ENCODE measurements around the gene ETV3. TPM values are rescaled to one million over a fixed set of nuclear protein-coding genes. Genes with fewer than 3 reads are reported as not detected.

The ETV3 gene
- total RNA-seq, 1 donor from 2014 or later = 39.0 TPM

DNA sequence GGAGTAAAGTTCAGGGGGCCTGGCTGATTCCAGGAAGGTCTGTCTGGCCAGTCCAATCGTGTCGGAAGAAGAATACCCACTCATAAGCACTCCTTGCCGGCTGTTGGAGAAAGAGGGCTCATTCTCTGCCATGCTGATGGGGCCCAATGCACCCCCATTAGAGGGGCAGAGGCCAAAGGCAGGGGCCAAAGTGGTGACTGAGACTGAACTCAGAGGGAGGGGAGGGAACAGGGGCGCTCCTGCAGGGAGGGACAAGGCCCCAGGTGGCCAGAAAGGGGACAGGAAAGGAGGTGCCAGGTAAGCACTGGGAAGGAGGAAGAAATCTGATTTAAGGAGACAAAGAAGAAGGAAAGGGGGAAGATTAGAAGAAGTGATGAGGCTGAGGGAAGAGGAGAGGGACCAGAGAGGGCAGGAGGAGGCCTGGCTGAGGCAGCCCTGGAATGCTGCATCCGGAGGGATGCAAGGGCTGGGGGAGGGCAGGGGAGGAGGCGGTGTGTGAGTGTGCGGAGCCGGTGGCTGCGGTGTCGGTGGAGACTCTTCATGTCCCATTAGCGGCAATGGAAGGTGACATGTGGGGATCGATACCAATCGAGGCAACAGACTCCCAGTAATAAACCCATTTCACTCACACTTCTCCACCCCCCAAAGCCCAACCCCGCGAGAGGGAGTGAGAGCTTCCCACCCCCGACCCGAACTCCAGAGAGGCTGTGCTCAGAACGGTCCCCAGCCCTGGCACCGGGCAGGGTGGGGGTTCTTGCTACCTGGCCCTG is 26.6 kb downstream of the ETV3 start:
- Mint-ChIP-seq H3K9me3 (ENCODE audit: unreplicated experiment) (peaks cover 14% of the 10 kb centered on the region), H3K36me3 (ENCODE audit: unreplicated experiment) (no peaks in the 10 kb centered on the region), H3K27ac (ENCODE audit: unreplicated experiment) (peak overlapping the region; percentile 38), H3K4me3 (ENCODE audit: unreplicated experiment) (no peak overlapping the region), H3K27me3 (ENCODE audit: unreplicated experiment) (peaks cover 28% of the 10 kb centered on the region), H3K4me1 (ENCODE audit: low read depth, unreplicated experiment) (peaks cover 43% of the 10 kb centered on the region)
- TF ChIP-seq, protein P1, sequence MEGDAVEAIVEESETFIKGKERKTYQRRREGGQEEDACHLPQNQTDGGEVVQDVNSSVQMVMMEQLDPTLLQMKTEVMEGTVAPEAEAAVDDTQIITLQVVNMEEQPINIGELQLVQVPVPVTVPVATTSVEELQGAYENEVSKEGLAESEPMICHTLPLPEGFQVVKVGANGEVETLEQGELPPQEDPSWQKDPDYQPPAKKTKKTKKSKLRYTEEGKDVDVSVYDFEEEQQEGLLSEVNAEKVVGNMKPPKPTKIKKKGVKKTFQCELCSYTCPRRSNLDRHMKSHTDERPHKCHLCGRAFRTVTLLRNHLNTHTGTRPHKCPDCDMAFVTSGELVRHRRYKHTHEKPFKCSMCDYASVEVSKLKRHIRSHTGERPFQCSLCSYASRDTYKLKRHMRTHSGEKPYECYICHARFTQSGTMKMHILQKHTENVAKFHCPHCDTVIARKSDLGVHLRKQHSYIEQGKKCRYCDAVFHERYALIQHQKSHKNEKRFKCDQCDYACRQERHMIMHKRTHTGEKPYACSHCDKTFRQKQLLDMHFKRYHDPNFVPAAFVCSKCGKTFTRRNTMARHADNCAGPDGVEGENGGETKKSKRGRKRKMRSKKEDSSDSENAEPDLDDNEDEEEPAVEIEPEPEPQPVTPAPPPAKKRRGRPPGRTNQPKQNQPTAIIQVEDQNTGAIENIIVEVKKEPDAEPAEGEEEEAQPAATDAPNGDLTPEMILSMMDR (IDR thresholded peaks at IDR 0.05; ENCODE audit: partially characterized antibody, unreplicated experiment) = no peak
- no peak for DNase-seq

DNA sequence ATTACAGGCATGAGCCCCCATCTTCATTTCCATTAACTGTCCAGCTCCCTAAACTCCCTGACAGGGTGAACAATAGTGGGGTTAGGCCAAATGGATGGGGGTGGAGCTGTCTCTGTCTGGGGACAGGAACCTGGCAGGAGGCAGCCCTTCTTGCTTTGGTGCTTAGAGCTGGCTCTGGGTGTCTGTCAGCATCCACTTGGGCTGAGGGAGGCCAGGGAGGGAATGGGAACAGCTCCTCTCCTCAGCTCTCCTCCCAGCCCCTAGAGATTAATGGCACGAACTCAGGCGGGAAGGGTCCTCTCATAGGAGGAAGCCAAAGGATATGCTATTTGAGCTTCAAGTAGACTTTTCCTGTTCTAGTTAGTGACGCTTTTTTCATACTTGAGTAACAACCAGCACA is 27.5 kb downstream of the ETV3 start:
- Mint-ChIP-seq H3K4me3 (ENCODE audit: unreplicated experiment) (no peak overlapping the region), H3K9me3 (ENCODE audit: unreplicated experiment) (peaks cover 12% of the 10 kb centered on the region), H3K36me3 (ENCODE audit: unreplicated experiment) (no peaks in the 10 kb centered on the region), H3K4me1 (ENCODE audit: low read depth, unreplicated experiment) (peaks cover 40% of the 10 kb centered on the region), H3K27me3 (ENCODE audit: unreplicated experiment) (peaks cover 26% of the 10 kb centered on the region), H3K27ac (ENCODE audit: unreplicated experiment) (no peak overlapping the region)
- DNase-seq = no peak
- TF ChIP-seq, protein P1 (IDR thresholded peaks at IDR 0.05; ENCODE audit: partially characterized antibody, unreplicated experiment) = no peak

DNA sequence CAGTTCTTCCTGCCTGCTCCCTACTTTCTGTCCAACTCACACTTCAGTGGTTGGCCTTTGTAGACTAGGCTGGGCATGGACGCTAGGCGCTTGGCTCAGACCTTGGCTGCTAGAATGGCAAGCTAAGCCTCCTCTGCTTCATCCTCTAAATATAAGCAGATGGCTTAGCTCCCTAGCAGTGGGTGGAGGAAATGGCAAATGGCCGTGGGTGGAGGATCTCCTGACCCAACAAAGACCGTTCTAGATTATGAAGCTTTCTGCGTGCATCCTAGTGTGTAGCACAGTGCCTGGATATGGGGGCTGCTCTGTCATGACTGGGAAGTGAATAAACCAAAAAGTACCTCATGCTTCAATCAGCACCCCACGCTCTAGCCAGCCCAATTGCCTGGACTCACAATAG is 28.2 kb downstream of the ETV3 start:
- no peak for DNase-seq
- no peaks in the 10 kb centered on the region for H3K36me3 Mint-ChIP-seq (ENCODE audit: unreplicated experiment)
- TF ChIP-seq, protein P1 (IDR thresholded peaks at IDR 0.05; ENCODE audit: partially characterized antibody, unreplicated experiment) = no peak
- H3K9me3 Mint-ChIP-seq (ENCODE audit: unreplicated experiment) = peaks cover 8% of the 10 kb centered on the region
- no peak overlapping the region for H3K27ac Mint-ChIP-seq (ENCODE audit: unreplicated experiment)
- no peak overlapping the region for H3K4me3 Mint-ChIP-seq (ENCODE audit: unreplicated experiment)
- peaks cover 37% of the 10 kb centered on the region for H3K4me1 Mint-ChIP-seq (ENCODE audit: low read depth, unreplicated experiment)
- peaks cover 21% of the 10 kb centered on the region for H3K27me3 Mint-ChIP-seq (ENCODE audit: unreplicated experiment)

DNA sequence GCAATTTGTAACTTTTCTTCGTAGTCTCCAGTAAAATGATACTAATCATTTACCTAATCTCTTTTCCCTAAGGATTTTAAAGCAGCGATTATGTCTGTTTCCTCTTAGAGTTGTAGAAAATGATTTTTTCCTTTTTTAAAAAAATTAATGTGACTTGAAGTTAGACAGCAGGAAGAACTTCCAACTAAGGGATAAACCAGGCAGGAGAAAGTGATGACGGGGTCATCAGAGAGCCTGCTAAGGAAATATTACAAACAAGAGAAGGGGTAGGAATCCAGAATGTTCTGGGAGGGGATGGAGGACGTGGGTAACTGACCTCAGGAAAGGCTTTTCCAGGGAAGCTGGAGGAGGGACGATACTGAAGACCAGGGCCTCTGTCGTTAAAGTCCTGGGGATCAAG is 29.7 kb downstream of the ETV3 start:
- Mint-ChIP-seq H3K4me1 (ENCODE audit: low read depth, unreplicated experiment) (peaks cover 36% of the 10 kb centered on the region), H3K36me3 (ENCODE audit: unreplicated experiment) (no peaks in the 10 kb centered on the region), H3K9me3 (ENCODE audit: unreplicated experiment) (peaks cover 8% of the 10 kb centered on the region), H3K4me3 (ENCODE audit: unreplicated experiment) (peak overlapping the region; percentile 13), H3K27ac (ENCODE audit: unreplicated experiment) (no peak overlapping the region), H3K27me3 (ENCODE audit: unreplicated experiment) (peaks cover 28% of the 10 kb centered on the region)
- no peak for DNase-seq
- TF ChIP-seq, protein P1 (IDR thresholded peaks at IDR 0.05; ENCODE audit: partially characterized antibody, unreplicated experiment) = no peak

DNA sequence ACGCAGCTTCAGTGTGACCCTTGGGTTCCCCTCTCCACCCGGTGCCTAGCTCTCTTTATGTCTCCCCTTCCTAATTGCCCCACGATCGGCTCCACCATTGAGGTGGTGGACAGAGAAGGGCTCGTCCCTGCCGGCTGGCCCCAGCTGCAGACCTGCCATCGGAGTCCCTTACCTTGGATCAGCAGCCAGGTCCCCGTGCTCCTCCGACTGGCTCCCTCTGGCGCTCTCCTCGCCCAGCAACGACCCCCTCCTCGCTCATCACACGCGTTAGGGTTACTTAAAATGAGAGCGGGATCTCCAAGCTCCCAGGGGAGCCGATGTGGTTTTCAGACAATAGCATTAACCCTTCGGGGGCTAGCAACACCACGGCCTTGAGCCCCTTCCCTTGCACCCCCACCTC is 30.5 kb downstream of the ETV3 start:
- TF ChIP-seq, protein P1 (IDR thresholded peaks at IDR 0.05; ENCODE audit: partially characterized antibody, unreplicated experiment) = no peak
- no peak for DNase-seq
- peaks cover 35% of the 10 kb centered on the region for H3K4me1 Mint-ChIP-seq (ENCODE audit: low read depth, unreplicated experiment)
- peaks cover 26% of the 10 kb centered on the region for H3K27me3 Mint-ChIP-seq (ENCODE audit: unreplicated experiment)
- H3K27ac Mint-ChIP-seq (ENCODE audit: unreplicated experiment) = no peak overlapping the region
- H3K36me3 Mint-ChIP-seq (ENCODE audit: unreplicated experiment) = no peaks in the 10 kb centered on the region
- peaks cover 6% of the 10 kb centered on the region for H3K9me3 Mint-ChIP-seq (ENCODE audit: unreplicated experiment)
- no peak overlapping the region for H3K4me3 Mint-ChIP-seq (ENCODE audit: unreplicated experiment)
